ENCODE measurements around the gene INSC.

The INSC gene

DNA sequence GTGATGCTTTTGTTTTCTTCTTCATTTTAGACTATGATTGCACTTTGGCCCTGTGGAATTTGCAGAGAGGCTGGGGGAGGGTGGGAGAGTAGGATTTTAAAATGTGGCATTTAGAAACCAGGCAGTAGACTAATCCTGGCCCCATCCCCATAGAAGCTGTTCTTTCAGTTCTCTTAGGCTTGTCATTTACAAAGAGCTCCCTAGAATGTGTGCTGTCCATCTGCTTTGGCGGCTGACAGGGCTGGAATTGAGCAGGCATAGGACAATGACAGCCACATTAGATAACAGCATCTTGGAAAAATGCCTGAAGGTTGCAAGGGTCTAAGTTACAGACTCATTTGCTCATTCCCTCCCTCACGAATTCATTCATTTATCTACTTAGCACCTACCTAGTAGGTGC, 9.8 kb downstream of the INSC start:
- no peak for DNase-seq
- H4K8ac ChIP-seq (ENCODE audit: low read depth, low read length) = no peak overlapping the region
- no peak overlapping the region for H2AFZ ChIP-seq (ENCODE audit: insufficient read depth, low read length, poor library complexity)
- no peak overlapping the region for H3K27ac ChIP-seq (ENCODE audit: low read depth, low read length)
- no peak overlapping the region for H3K18ac ChIP-seq (ENCODE audit: low read length)
- H3K36me3 ChIP-seq (ENCODE audit: control insufficient read depth in 1 of 2, insufficient read depth in 2 of 2, low read length in 2 of 2) = no peaks in the 10 kb centered on the region
- H2BK120ac ChIP-seq (ENCODE audit: insufficient read depth, low read length, poor library complexity) = no peak overlapping the region
- no peak overlapping the region for H3K4ac ChIP-seq (ENCODE audit: low read depth, low read length)
- peaks cover 0 to 2% of the 10 kb centered on the region in 2 experiments for H3K4me1 ChIP-seq (ENCODE audit: control insufficient read depth in 1 of 2, insufficient read depth in 2 of 2, low read length in 2 of 2)
- H3K4me3 ChIP-seq (ENCODE audit: low read depth, low read length) = no peak overlapping the region
- H3K27me3 ChIP-seq (ENCODE audit: insufficient read depth, low read length) = no peaks in the 10 kb centered on the region
- H4K91ac ChIP-seq (ENCODE audit: low read depth, low read length) = no peak overlapping the region
- no peak overlapping the region for H2BK12ac ChIP-seq (ENCODE audit: low read length)
- WGBS (ENCODE audit: extremely low coverage, insufficient coverage, insufficient read length) = no CpG with 5 or more reads among the region's 2 CpGs
- H3K79me1 ChIP-seq (ENCODE audit: low read length) = no peaks in the 10 kb centered on the region
- no peak overlapping the region for H3K23ac ChIP-seq (ENCODE audit: low read length)
- no peak overlapping the region for H2BK5ac ChIP-seq (ENCODE audit: low read depth, low read length, poor library complexity)
- no peak overlapping the region for H4K12ac ChIP-seq (ENCODE audit: low read depth, low read length)
- no peaks in the 10 kb centered on the region for H3K9me3 ChIP-seq (ENCODE audit: insufficient read depth, low read depth, low read length)
- H3K14ac ChIP-seq (ENCODE audit: low read length) = no peak overlapping the region
- H3K79me2 ChIP-seq (ENCODE audit: control insufficient read depth, insufficient read depth, low read length, poor library complexity) = no peaks in the 10 kb centered on the region
- no peak overlapping the region for H2AK5ac ChIP-seq (ENCODE audit: low read length)
- no peak overlapping the region for H3K9ac ChIP-seq (ENCODE audit: low read length)
- H3K4me2 ChIP-seq (ENCODE audit: low read length) = no peak overlapping the region

DNA sequence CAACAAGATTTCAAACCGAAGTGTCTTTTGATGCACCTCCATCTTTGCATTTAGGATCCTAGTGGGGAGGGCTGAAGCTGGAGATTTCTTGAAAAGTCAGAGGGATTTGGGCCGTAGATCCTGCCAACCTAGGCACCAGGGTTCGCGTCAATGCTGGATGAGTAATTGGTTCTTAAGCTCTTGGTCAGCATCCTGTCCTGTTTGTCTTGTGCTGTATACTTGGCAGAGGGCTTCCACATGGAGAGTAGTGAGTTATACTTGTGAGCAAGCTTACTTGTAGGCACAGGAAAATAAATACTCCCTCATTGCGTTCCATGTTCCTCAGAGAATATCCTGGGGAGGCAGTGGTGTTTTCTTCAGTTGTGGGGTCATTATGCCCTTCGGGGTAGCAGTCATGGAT, 12.6 kb downstream of the INSC start:
- H3K4me1 ChIP-seq (ENCODE audit: control insufficient read depth in 1 of 2, insufficient read depth in 2 of 2, low read length in 2 of 2) = peaks cover 0 to 2% of the 10 kb centered on the region in 2 experiments
- no peaks in the 10 kb centered on the region for H3K79me1 ChIP-seq (ENCODE audit: low read length)
- H3K14ac ChIP-seq (ENCODE audit: low read length) = no peak overlapping the region
- H3K9ac ChIP-seq (ENCODE audit: low read length) = no peak overlapping the region
- H2BK120ac ChIP-seq (ENCODE audit: insufficient read depth, low read length, poor library complexity) = no peak overlapping the region
- H3K23ac ChIP-seq (ENCODE audit: low read length) = no peak overlapping the region
- no peak overlapping the region for H2BK12ac ChIP-seq (ENCODE audit: low read length)
- no peak overlapping the region for H3K4ac ChIP-seq (ENCODE audit: low read depth, low read length)
- no peak overlapping the region for H2BK5ac ChIP-seq (ENCODE audit: low read depth, low read length, poor library complexity)
- no peak overlapping the region for H3K18ac ChIP-seq (ENCODE audit: low read length)
- no peaks in the 10 kb centered on the region for H3K79me2 ChIP-seq (ENCODE audit: control insufficient read depth, insufficient read depth, low read length, poor library complexity)
- no peak overlapping the region for H3K4me3 ChIP-seq (ENCODE audit: low read depth, low read length)
- no peak overlapping the region for H4K91ac ChIP-seq (ENCODE audit: low read depth, low read length)
- DNase-seq = no peak
- no peak overlapping the region for H4K8ac ChIP-seq (ENCODE audit: low read depth, low read length)
- no peak overlapping the region for H3K4me2 ChIP-seq (ENCODE audit: low read length)
- H3K27me3 ChIP-seq (ENCODE audit: insufficient read depth, low read length) = no peaks in the 10 kb centered on the region
- H2AK5ac ChIP-seq (ENCODE audit: low read length) = no peak overlapping the region
- H3K27ac ChIP-seq (ENCODE audit: low read depth, low read length) = no peak overlapping the region
- H3K9me3 ChIP-seq (ENCODE audit: insufficient read depth, low read depth, low read length) = no peaks in the 10 kb centered on the region
- H3K36me3 ChIP-seq (ENCODE audit: control insufficient read depth in 1 of 2, insufficient read depth in 2 of 2, low read length in 2 of 2) = no peaks in the 10 kb centered on the region
- no CpG with 5 or more reads among the region's 6 CpGs for WGBS (ENCODE audit: extremely low coverage, insufficient coverage, insufficient read length)
- H4K12ac ChIP-seq (ENCODE audit: low read depth, low read length) = no peak overlapping the region
- H2AFZ ChIP-seq (ENCODE audit: insufficient read depth, low read length, poor library complexity) = no peak overlapping the region

DNA sequence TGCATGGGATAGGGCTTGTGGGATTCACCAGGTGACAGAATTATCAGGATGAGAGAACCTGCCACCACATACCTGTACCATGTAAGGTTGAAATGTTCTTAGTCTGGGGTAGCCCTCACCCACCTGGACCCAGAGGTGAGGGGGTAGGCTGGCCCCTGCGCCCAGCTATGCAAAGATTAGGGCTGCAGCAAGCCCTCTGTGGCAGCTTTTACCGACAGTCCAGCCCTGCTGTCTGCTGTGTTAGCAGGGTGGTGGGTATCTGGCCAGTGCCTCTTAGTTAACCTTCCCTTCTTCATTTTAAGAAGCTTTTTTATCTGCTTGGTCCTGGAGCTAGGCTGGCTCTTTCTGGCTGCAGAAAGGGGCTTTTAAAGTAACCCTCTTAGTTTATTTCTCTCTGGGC, 13.9 kb downstream of the INSC start:
- Histone ChIP-seq H2BK120ac (ENCODE audit: insufficient read depth, low read length, poor library complexity) (no peak overlapping the region), H3K79me2 (ENCODE audit: control insufficient read depth, insufficient read depth, low read length, poor library complexity) (no peaks in the 10 kb centered on the region), H4K12ac (ENCODE audit: low read depth, low read length) (no peak overlapping the region), H3K9me3 (ENCODE audit: insufficient read depth, low read depth, low read length) (no peaks in the 10 kb centered on the region), H3K27me3 (ENCODE audit: insufficient read depth, low read length) (no peaks in the 10 kb centered on the region), H3K36me3 (ENCODE audit: control insufficient read depth in 1 of 2, insufficient read depth in 2 of 2, low read length in 2 of 2) (no peaks in the 10 kb centered on the region), H3K9ac (ENCODE audit: low read length) (peak overlapping the region; percentile 51), H3K4ac (ENCODE audit: low read depth, low read length) (no peak overlapping the region), H2BK12ac (ENCODE audit: low read length) (no peak overlapping the region), H3K4me2 (ENCODE audit: low read length) (no peak overlapping the region), H3K14ac (ENCODE audit: low read length) (no peak overlapping the region), H3K23ac (ENCODE audit: low read length) (peak overlapping the region; percentile 69), H4K91ac (ENCODE audit: low read depth, low read length) (no peak overlapping the region), H3K27ac (ENCODE audit: low read depth, low read length) (no peak overlapping the region), H2AFZ (ENCODE audit: insufficient read depth, low read length, poor library complexity) (no peak overlapping the region), H3K4me3 (ENCODE audit: low read depth, low read length) (no peak overlapping the region), H4K8ac (ENCODE audit: low read depth, low read length) (no peak overlapping the region), H3K79me1 (ENCODE audit: low read length) (no peaks in the 10 kb centered on the region), H2AK5ac (ENCODE audit: low read length) (no peak overlapping the region), H2BK5ac (ENCODE audit: low read depth, low read length, poor library complexity) (no peak overlapping the region), H3K4me1 (ENCODE audit: control insufficient read depth in 1 of 2, insufficient read depth in 2 of 2, low read length in 2 of 2) (peaks cover 0 to 2% of the 10 kb centered on the region in 2 experiments), H3K18ac (ENCODE audit: low read length) (no peak overlapping the region)
- no CpG with 5 or more reads among the region's 2 CpGs for WGBS (ENCODE audit: extremely low coverage, insufficient coverage, insufficient read length)
- DNase-seq = no peak

DNA sequence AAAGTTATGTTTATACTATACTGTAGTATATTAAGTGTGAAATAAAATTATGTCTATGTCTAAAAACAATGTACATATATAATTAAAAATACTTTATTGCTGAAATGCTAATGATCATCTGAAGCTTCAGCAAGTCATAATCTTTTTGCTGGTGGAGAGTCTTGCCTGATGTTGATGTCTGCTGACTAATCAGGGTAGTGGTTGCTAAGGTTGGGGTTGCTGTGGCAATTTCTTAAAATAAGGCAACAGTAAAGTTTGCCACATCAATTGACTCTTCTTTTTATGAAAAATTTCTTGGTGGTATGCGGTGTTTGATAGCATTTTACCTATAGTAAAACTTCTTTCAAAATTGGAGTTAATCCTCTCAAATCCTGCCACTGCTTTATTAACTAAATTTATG, 21.4 kb downstream of the INSC start:
- no peaks in the 10 kb centered on the region for H3K79me2 ChIP-seq (ENCODE audit: control insufficient read depth, insufficient read depth, low read length, poor library complexity)
- no peak for DNase-seq
- H3K9ac ChIP-seq (ENCODE audit: low read length) = no peak overlapping the region
- H3K4me1 ChIP-seq (ENCODE audit: control insufficient read depth in 1 of 2, insufficient read depth in 2 of 2, low read length in 2 of 2) = no peaks in the 10 kb centered on the region
- H3K4me3 ChIP-seq (ENCODE audit: low read depth, low read length) = no peak overlapping the region
- no peak overlapping the region for H4K91ac ChIP-seq (ENCODE audit: low read depth, low read length)
- H3K4me2 ChIP-seq (ENCODE audit: low read length) = no peak overlapping the region
- H4K12ac ChIP-seq (ENCODE audit: low read depth, low read length) = no peak overlapping the region
- no peak overlapping the region for H2AK5ac ChIP-seq (ENCODE audit: low read length)
- no CpG with 5 or more reads among the region's 1 CpG for WGBS (ENCODE audit: extremely low coverage, insufficient coverage, insufficient read length)
- no peak overlapping the region for H4K8ac ChIP-seq (ENCODE audit: low read depth, low read length)
- no peaks in the 10 kb centered on the region for H3K27me3 ChIP-seq (ENCODE audit: insufficient read depth, low read length)
- no peak overlapping the region for H3K4ac ChIP-seq (ENCODE audit: low read depth, low read length)
- H2BK12ac ChIP-seq (ENCODE audit: low read length) = no peak overlapping the region
- H3K36me3 ChIP-seq (ENCODE audit: control insufficient read depth in 1 of 2, insufficient read depth in 2 of 2, low read length in 2 of 2) = no peaks in the 10 kb centered on the region
- no peak overlapping the region for H3K14ac ChIP-seq (ENCODE audit: low read length)
- H3K27ac ChIP-seq (ENCODE audit: low read depth, low read length) = no peak overlapping the region
- H3K9me3 ChIP-seq (ENCODE audit: insufficient read depth, low read depth, low read length) = no peaks in the 10 kb centered on the region
- no peak overlapping the region for H3K18ac ChIP-seq (ENCODE audit: low read length)
- H2BK5ac ChIP-seq (ENCODE audit: low read depth, low read length, poor library complexity) = no peak overlapping the region
- no peaks in the 10 kb centered on the region for H3K79me1 ChIP-seq (ENCODE audit: low read length)
- H2AFZ ChIP-seq (ENCODE audit: insufficient read depth, low read length, poor library complexity) = no peak overlapping the region
- H2BK120ac ChIP-seq (ENCODE audit: insufficient read depth, low read length, poor library complexity) = no peak overlapping the region
- H3K23ac ChIP-seq (ENCODE audit: low read length) = no peak overlapping the region

Measured in trophoblast cell (in vitro differentiated cells and primary cell).